Neural cell (in vitro differentiated cells): Measurements from ENCODE around the gene HMOX2.

Source experiments
- CTCF ChIP-seq: fragments of 450-650 bp; IDR thresholded peaks from 2 replicates; pipeline ENCODE4 v1.5.1; 2014; ENCODE audit warnings: antibody characterized with exemption, mild to moderate bottlenecking, moderate library complexity; ENCODE audit not compliant: poor library complexity, severe bottlenecking
- RAD21 ChIP-seq: fragments of 450-650 bp; conservative IDR thresholded peaks from 2 replicates; pipeline ENCODE4 v1.6.1; 2014; ENCODE audit warnings: antibody characterized with exemption, mild to moderate bottlenecking, moderate library complexity

GRCh38 chr16:4544473-4544872 lies 68.3 kb downstream of the HMOX2 start:
- TF ChIP-seq RAD21 (no peak), CTCF (no peak)
